Nephron (organoid): ENCODE results near the gene ARID3B.

Experiments
- H3K27ac Mint-ChIP-seq, 3 experiments: 2 replicates each; pipeline ENCODE4 v1.8.0; 2020; ENCODE audit warnings: mixed read lengths in 3 of 3, mild to moderate bottlenecking in 2 of 3, moderate library complexity in 1 of 3
- H3K27me3 Mint-ChIP-seq: 2 replicates; pipeline ENCODE4 v1.8.0; 2021; ENCODE audit warnings: low read depth, mild to moderate bottlenecking, moderate library complexity, mixed read lengths
- H3K36me3 Mint-ChIP-seq: 2 replicates; pipeline ENCODE4 v1.8.0; 2020; ENCODE audit warnings: low read depth, mixed read lengths
- H3K4me1 Mint-ChIP-seq: 2 replicates; pipeline ENCODE4 v1.8.0; 2020; ENCODE audit warnings: mixed read lengths
- H3K4me3 Mint-ChIP-seq, 3 experiments: 2 replicates each; pipeline ENCODE4 v1.8.0; 2020; ENCODE audit warnings: mild to moderate bottlenecking in 3 of 3, mixed read lengths in 3 of 3, moderate library complexity in 2 of 3
- H3K9me3 Mint-ChIP-seq: 2 replicates; pipeline ENCODE4 v1.8.0; 2020; ENCODE audit warnings: mixed read lengths
- TF ChIP-seq, protein P1 (sequence below), 3 experiments: fragments of 200-600 bp; sonication (generic); IDR thresholded peaks; one replicate each; pipeline ENCODE4 v1.5.0; 2021; ENCODE audit warnings: antibody characterized with exemption in 3 of 3; ENCODE audit not compliant: unreplicated experiment in 3 of 3

ARID3B gene

GRCh38 chr15:74625693-74626092 is 84.7 kb downstream of the ARID3B start:
- Mint-ChIP-seq H3K4me3 (no peak overlapping the region), H3K36me3 (peaks cover 73% of the 10 kb centered on the region), H3K4me1 (peaks cover 11% of the 10 kb centered on the region), H3K27ac (no peak overlapping the region), H3K9me3 (no peaks in the 10 kb centered on the region), H3K27me3 (no peaks in the 10 kb centered on the region)
- TF ChIP-seq, protein P1, sequence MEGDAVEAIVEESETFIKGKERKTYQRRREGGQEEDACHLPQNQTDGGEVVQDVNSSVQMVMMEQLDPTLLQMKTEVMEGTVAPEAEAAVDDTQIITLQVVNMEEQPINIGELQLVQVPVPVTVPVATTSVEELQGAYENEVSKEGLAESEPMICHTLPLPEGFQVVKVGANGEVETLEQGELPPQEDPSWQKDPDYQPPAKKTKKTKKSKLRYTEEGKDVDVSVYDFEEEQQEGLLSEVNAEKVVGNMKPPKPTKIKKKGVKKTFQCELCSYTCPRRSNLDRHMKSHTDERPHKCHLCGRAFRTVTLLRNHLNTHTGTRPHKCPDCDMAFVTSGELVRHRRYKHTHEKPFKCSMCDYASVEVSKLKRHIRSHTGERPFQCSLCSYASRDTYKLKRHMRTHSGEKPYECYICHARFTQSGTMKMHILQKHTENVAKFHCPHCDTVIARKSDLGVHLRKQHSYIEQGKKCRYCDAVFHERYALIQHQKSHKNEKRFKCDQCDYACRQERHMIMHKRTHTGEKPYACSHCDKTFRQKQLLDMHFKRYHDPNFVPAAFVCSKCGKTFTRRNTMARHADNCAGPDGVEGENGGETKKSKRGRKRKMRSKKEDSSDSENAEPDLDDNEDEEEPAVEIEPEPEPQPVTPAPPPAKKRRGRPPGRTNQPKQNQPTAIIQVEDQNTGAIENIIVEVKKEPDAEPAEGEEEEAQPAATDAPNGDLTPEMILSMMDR (IDR thresholded peaks at IDR 0.05; ENCODE audit: unreplicated experiment in 3 of 3) = no peak

DNA sequence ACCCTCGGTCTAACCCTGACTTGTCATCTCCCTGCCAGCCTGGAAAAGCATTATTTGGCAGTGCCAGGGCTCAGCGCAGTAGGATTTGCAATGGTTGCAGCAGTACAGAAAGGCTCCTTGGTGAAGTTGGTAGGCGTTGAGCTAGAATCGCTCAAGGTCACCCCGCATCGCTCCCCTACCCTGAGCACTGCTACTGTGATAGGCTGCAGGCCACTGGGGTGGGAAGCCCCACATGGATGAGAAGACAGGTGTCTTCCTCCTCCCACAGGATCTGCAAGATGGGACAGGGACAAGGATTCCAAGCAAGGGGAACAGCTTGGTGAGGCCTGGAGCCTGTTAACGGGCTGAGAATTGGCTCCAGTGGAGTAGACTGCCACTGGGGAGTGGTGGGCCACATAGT is 85.3 kb downstream of the ARID3B start:
- H3K36me3 Mint-ChIP-seq = peaks cover 68% of the 10 kb centered on the region
- H3K27me3 Mint-ChIP-seq = no peaks in the 10 kb centered on the region
- no peaks in the 10 kb centered on the region for H3K9me3 Mint-ChIP-seq
- H3K27ac Mint-ChIP-seq = no peak overlapping the region
- no peak overlapping the region for H3K4me3 Mint-ChIP-seq
- H3K4me1 Mint-ChIP-seq = peaks cover 11% of the 10 kb centered on the region
- TF ChIP-seq, protein P1 (IDR thresholded peaks at IDR 0.05; ENCODE audit: unreplicated experiment in 3 of 3) = no peak

DNA sequence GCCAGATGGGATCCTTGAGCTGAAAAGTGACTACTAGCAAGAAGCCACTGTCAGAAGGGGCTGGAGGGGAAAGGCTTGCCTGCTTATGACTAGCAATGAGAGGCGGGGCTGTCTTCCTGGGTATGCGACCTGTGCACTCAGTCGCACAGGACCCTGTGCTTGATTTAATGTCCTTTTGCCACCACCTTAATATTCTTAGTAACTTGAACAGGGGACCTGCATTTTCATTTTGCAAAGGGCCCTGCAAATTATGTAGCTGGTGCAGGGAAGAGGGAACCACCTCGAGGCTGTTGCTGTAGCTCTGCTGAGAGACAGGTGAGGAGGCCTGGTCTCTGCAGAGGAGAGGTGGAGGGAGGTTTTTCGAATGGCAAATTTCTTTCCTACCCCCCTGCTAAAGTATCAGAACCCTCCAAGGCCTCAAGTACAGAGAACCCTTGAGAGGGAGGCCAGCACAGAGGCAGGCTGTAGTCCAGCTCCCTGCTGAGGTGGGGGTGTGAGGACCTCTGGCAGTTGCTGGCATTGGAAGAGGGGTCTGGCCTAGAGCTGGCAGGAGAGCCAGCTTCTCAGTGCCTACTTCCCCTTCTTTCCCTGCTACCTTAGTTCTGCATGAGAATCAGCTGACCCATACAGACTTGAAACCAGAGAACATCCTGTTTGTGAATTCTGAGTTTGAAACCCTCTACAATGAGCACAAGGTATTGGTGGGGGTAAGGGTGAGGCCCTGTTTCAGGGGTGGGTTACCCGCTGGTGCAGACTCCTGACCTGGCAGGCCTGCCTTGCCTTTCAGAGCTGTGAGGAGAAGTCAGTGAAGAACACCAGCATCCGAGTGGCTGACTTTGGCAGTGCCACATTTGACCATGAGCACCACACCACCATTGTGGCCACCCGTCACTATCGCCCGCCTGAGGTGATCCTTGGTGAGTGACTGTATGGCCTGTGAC is 86.0 kb downstream of the ARID3B start:
- peaks cover 11% of the 10 kb centered on the region for H3K4me1 Mint-ChIP-seq

DNA sequence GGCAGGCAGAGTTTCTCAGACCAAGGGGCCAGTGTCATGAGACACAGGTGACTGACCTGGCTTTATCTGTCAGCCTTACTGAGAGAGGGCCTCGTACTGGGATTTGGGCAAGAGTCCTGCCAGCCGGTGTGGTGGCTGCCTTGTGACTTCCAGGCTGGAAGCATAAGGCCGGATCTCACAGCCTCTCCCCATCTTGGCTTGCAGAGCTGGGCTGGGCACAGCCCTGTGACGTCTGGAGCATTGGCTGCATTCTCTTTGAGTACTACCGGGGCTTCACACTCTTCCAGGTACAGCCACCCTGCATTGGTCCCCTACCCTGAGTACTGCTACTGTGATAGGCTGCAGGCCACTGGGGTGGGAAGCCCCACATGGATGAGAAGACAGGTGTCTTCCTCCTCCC is 86.7 kb downstream of the ARID3B start:
- peaks cover 63% of the 10 kb centered on the region for H3K36me3 Mint-ChIP-seq
- no peaks in the 10 kb centered on the region for H3K27me3 Mint-ChIP-seq

More for the DNA sequence above, 86.0 kb downstream of the ARID3B start:
- Mint-ChIP-seq H3K4me3 (no peak overlapping the region), H3K27me3 (no peaks in the 10 kb centered on the region), H3K27ac (no peak overlapping the region), H3K36me3 (peaks cover 63% of the 10 kb centered on the region), H3K9me3 (no peaks in the 10 kb centered on the region)
- TF ChIP-seq, protein P1 (IDR thresholded peaks at IDR 0.05; ENCODE audit: unreplicated experiment in 3 of 3) = no peak

DNA sequence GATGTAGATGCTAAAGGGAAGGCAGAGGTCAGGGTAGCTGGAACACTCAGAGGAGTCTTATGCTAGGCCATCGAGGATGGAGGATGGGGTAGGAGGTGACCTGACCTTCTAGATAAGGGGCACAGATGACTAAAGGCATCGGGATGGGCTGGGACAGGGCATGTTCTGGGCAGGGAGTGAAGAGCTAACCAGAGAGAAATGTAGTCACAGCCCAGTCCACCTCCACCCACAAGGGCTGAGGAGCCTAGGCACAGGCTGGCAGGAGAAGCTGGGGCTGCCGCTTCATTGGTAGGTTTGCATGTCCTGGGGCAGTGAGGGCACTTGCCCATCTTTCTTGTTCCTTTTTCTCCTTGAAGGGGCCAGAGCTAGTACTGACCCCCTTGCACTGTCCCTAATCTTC is 87.2 kb downstream of the ARID3B start:
- H3K36me3 Mint-ChIP-seq = peaks cover 59% of the 10 kb centered on the region
- H3K27me3 Mint-ChIP-seq = no peaks in the 10 kb centered on the region
- no peak overlapping the region for H3K27ac Mint-ChIP-seq
- TF ChIP-seq, protein P1 (IDR thresholded peaks at IDR 0.05; ENCODE audit: unreplicated experiment in 3 of 3) = no peak
- no peak overlapping the region for H3K4me3 Mint-ChIP-seq
- peaks cover 11% of the 10 kb centered on the region for H3K4me1 Mint-ChIP-seq
- H3K9me3 Mint-ChIP-seq = no peaks in the 10 kb centered on the region

More for the DNA sequence above, 86.7 kb downstream of the ARID3B start:
- no peak overlapping the region for H3K4me3 Mint-ChIP-seq
- TF ChIP-seq, protein P1 (IDR thresholded peaks at IDR 0.05; ENCODE audit: unreplicated experiment in 3 of 3) = no peak
- H3K4me1 Mint-ChIP-seq = peaks cover 11% of the 10 kb centered on the region
- H3K9me3 Mint-ChIP-seq = no peaks in the 10 kb centered on the region
- H3K27ac Mint-ChIP-seq = no peak overlapping the region
